Neural cell (in vitro differentiated cells): ENCODE data around the gene SLC9A5. TPM values are rescaled to one million over a fixed set of nuclear protein-coding genes. Genes with fewer than 3 reads are reported as not detected.

Experiments used
- H2AFZ ChIP-seq: fragments of 200-600, 300-800 bp; sonication (generic), shearing (Covaris generic); 2 replicates; pipeline ENCODE4 v1.6.0; 2014; ENCODE audit warnings: low read depth, mild to moderate bottlenecking, antibody characterized with exemption, low read length, moderate library complexity
- H3F3A ChIP-seq: fragments of 200-600 bp; shearing (Covaris generic); 2 replicates; pipeline ENCODE4 v1.6.1; 2016; ENCODE audit warnings: mild to moderate bottlenecking, moderate library complexity, mixed read lengths, antibody characterized with exemption, low read length; ENCODE audit not compliant: insufficient read depth, poor library complexity, severe bottlenecking
- H3K27ac ChIP-seq: fragments of 200-600, 300-800 bp; sonication (generic), shearing (Covaris generic); 2 replicates; pipeline ENCODE4 v1.5.1; 2014; ENCODE audit warnings: mild to moderate bottlenecking, low read length, moderate library complexity
- H3K27me3 ChIP-seq: fragments of 300-800, 200-600 bp; sonication (generic), shearing (Covaris generic); 2 replicates; pipeline ENCODE4 v1.6.0; 2014; ENCODE audit warnings: mild to moderate bottlenecking, low read depth, low read length, moderate library complexity; ENCODE audit not compliant: insufficient read depth
- H3K36me3 ChIP-seq: fragments of 300-800, 200-600 bp; sonication (generic), shearing (Covaris generic); 2 replicates; pipeline ENCODE4 v1.5.1; 2014; ENCODE audit warnings: mild to moderate bottlenecking, antibody characterized with exemption, low read length, moderate library complexity; ENCODE audit not compliant: insufficient read depth
- H3K4me2 ChIP-seq: fragments of 300-800, 200-600 bp; sonication (generic), shearing (Covaris generic); 2 replicates; pipeline ENCODE4 v1.6.0; 2014; ENCODE audit warnings: mild to moderate bottlenecking, low read length
- H3K4me3 ChIP-seq: fragments of 300-800, 200-600 bp; sonication (generic), shearing (Covaris generic); 2 replicates; pipeline ENCODE4 v1.5.1; 2014; ENCODE audit warnings: mild to moderate bottlenecking, low read length, moderate library complexity
- H3K79me2 ChIP-seq: fragments of 200-600 bp; shearing (Covaris generic); replicated peaks from 2 replicates; pipeline ENCODE4 v1.6.0; 2014; ENCODE audit warnings: mild to moderate bottlenecking, low read length, moderate library complexity; ENCODE audit not compliant: insufficient read depth
- H3K9ac ChIP-seq: fragments of 300-800, 200-600 bp; sonication (generic), shearing (Covaris generic); 2 replicates; pipeline ENCODE4 v1.6.1; 2016; ENCODE audit warnings: mild to moderate bottlenecking, low read length, mixed read lengths
- H3K9me2 ChIP-seq: fragments of 200-600 bp; shearing (Covaris generic); 2 replicates; pipeline ENCODE4 v1.6.1; 2016; ENCODE audit warnings: mild to moderate bottlenecking, low read length, mixed read lengths; ENCODE audit not compliant: insufficient read depth
- H3K9me3 ChIP-seq: fragments of 200-600, 300-800 bp; sonication (generic), shearing (Covaris generic); 2 replicates; pipeline ENCODE4 v1.6.1; 2016; ENCODE audit warnings: mild to moderate bottlenecking, mixed run types, low read length, moderate library complexity, mixed read lengths
- H4K20me1 ChIP-seq: fragments of 200-600 bp; shearing (Covaris generic); 2 replicates; pipeline ENCODE4 v1.6.1; 2016; ENCODE audit warnings: mild to moderate bottlenecking, mixed run types; ENCODE audit not compliant: insufficient read depth
- EP300 ChIP-seq: fragments of 450-650 bp; conservative IDR thresholded peaks from 2 replicates; pipeline ENCODE4 v1.6.1; 2014; ENCODE audit warnings: antibody characterized with exemption, mild to moderate bottlenecking, moderate library complexity; ENCODE audit not compliant: poor library complexity, severe bottlenecking
- EZH2 ChIP-seq: fragments of 200-600, 300-800 bp; shearing (Covaris generic), sonication (generic); IDR thresholded peaks from 2 replicates; pipeline ENCODE4 v1.6.1; 2014; ENCODE audit warnings: antibody characterized with exemption, low read length, borderline replicate concordance, mild to moderate bottlenecking; ENCODE audit not compliant: insufficient read depth, poor library complexity, severe bottlenecking
- MXI1 ChIP-seq: fragments of 450-650 bp; conservative IDR thresholded peaks from 2 replicates; pipeline ENCODE4 v1.6.1; 2014; ENCODE audit warnings: antibody characterized with exemption, mild to moderate bottlenecking; ENCODE audit not compliant: poor library complexity, severe bottlenecking
- POLR2AphosphoS5 ChIP-seq: IDR thresholded peaks from 2 replicates; pipeline ENCODE4 v1.6.1; 2012
- RAD21 ChIP-seq: fragments of 450-650 bp; conservative IDR thresholded peaks from 2 replicates; pipeline ENCODE4 v1.6.1; 2014; ENCODE audit warnings: antibody characterized with exemption, mild to moderate bottlenecking, moderate library complexity
- REST ChIP-seq: IDR thresholded peaks from 2 replicates; pipeline ENCODE4 v1.6.1; 2012; ENCODE audit warnings: borderline replicate concordance
- SMC3 ChIP-seq: fragments of 450-650 bp; conservative IDR thresholded peaks from 2 replicates; pipeline ENCODE4 v1.6.1; 2014; ENCODE audit warnings: antibody characterized with exemption, mild to moderate bottlenecking, moderate library complexity; ENCODE audit not compliant: poor library complexity
- TAF1 ChIP-seq: IDR thresholded peaks from 2 replicates; pipeline ENCODE4 v1.6.1; 2012; ENCODE audit warnings: low read depth
- polyA plus RNA-seq: library from polyadenylated mRNA; depleted of rRNA; stranded (reverse); fragments of >200 nt; gene quantifications from 2 replicates; pipeline ENCODE4 v1.2.3, GENCODE V29; 2014
- TF ChIP-seq, protein P1 (sequence below): fragments of 450-650 bp; IDR thresholded peaks from 2 replicates; pipeline ENCODE4 v1.5.1; 2014; ENCODE audit warnings: antibody characterized with exemption, mild to moderate bottlenecking, moderate library complexity; ENCODE audit not compliant: poor library complexity, severe bottlenecking

Gene SLC9A5
- polyA plus RNA-seq, 1 donor from 2014 or later = 1.8 TPM

- H3F3A ChIP-seq = no peaks in the 10 kb centered on the region
- H3K36me3 ChIP-seq = no peaks in the 10 kb centered on the region
- no peaks in the 10 kb centered on the region for H4K20me1 ChIP-seq
- H3K4me3 ChIP-seq = no peak overlapping the region
- TF ChIP-seq TAF1 (no peak), POLR2AphosphoS5 (no peak), RAD21 (no peak)
- no peaks in the 10 kb centered on the region for H3K9me3 ChIP-seq
- no peak overlapping the region for H3K4me2 ChIP-seq
- H3K9ac ChIP-seq = no peak overlapping the region
- H2AFZ ChIP-seq = no peak overlapping the region
- H3K27me3 ChIP-seq = no peaks in the 10 kb centered on the region
- H3K27ac ChIP-seq = no peak overlapping the region
- H3K9me2 ChIP-seq = no peaks in the 10 kb centered on the region
- no peaks in the 10 kb centered on the region for H3K79me2 ChIP-seq
Observed at GRCh38 chr16:67240506-67240905, 8.3 kb upstream of the SLC9A5 start.

- H3F3A ChIP-seq = no peaks in the 10 kb centered on the region
- H3K4me2 ChIP-seq = no peak overlapping the region
- H3K4me3 ChIP-seq = no peak overlapping the region
- H3K27ac ChIP-seq = no peak overlapping the region
- no peak overlapping the region for H3K9ac ChIP-seq
- H3K79me2 ChIP-seq = no peaks in the 10 kb centered on the region
- peaks cover 5% of the 10 kb centered on the region for H3K27me3 ChIP-seq
- no peaks in the 10 kb centered on the region for H3K36me3 ChIP-seq
- H4K20me1 ChIP-seq = no peaks in the 10 kb centered on the region
- H3K9me2 ChIP-seq = no peaks in the 10 kb centered on the region
- no peak for TF ChIP-seq EZH2
- TF ChIP-seq TAF1 = no peak
- TF ChIP-seq RAD21 = no peak
- TF ChIP-seq EP300 = no peak
- TF ChIP-seq, protein P1, sequence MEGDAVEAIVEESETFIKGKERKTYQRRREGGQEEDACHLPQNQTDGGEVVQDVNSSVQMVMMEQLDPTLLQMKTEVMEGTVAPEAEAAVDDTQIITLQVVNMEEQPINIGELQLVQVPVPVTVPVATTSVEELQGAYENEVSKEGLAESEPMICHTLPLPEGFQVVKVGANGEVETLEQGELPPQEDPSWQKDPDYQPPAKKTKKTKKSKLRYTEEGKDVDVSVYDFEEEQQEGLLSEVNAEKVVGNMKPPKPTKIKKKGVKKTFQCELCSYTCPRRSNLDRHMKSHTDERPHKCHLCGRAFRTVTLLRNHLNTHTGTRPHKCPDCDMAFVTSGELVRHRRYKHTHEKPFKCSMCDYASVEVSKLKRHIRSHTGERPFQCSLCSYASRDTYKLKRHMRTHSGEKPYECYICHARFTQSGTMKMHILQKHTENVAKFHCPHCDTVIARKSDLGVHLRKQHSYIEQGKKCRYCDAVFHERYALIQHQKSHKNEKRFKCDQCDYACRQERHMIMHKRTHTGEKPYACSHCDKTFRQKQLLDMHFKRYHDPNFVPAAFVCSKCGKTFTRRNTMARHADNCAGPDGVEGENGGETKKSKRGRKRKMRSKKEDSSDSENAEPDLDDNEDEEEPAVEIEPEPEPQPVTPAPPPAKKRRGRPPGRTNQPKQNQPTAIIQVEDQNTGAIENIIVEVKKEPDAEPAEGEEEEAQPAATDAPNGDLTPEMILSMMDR = no peak
- no peak overlapping the region for H2AFZ ChIP-seq
- H3K9me3 ChIP-seq = no peaks in the 10 kb centered on the region
Observed at GRCh38 chr16:67241008-67241900, 7.5 kb upstream of the SLC9A5 start.

DNA sequence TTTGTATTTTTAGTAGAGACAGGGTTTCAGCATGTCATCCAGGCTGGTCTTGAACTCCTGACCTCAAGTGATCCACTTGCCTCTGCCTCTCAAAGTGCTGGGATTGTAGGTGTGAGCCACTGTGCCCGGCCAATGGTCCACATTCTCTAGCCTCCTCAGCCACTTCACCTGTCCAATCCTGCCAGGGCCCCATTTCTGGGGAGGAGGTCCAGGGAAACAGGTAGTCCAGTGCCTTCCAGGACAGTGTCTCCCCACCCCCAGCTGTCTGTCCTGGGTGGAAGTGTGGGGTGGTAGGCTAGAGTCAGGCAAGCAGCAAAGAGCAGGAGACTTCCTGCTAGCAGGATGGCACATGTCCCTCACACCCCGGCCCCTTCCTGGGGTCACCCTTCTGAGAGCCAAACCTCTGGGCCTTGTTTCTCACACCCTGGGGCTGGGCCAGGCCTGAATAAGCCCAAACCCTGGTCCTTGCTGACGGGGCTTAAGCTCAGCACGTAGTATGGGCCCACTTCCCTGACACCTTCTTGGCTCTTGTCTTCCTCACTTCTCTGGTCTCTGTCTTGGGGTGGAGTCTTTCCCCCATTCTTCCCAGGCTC, 6.5 kb upstream of the SLC9A5 start:
- Histone ChIP-seq H3K27ac (no peak overlapping the region), H3K9me2 (no peaks in the 10 kb centered on the region), H2AFZ (no peak overlapping the region), H3K27me3 (peaks cover 15% of the 10 kb centered on the region), H3K4me2 (no peak overlapping the region), H3K79me2 (no peaks in the 10 kb centered on the region), H4K20me1 (no peaks in the 10 kb centered on the region), H3K9me3 (no peaks in the 10 kb centered on the region), H3K4me3 (no peak overlapping the region), H3K36me3 (no peaks in the 10 kb centered on the region), H3F3A (no peaks in the 10 kb centered on the region), H3K9ac (no peak overlapping the region)
- no peak for TF ChIP-seq POLR2AphosphoS5
- TF ChIP-seq EZH2 = no peak
- TF ChIP-seq, protein P1 = no peak
- no peak for TF ChIP-seq EP300
- no peak for TF ChIP-seq SMC3
- TF ChIP-seq REST = no peak
- no peak for TF ChIP-seq TAF1
- no peak for TF ChIP-seq RAD21
- TF ChIP-seq MXI1 = no peak
